Activated CD4-positive, CD25-positive, alpha-beta regulatory T cell treated with anti-CD3 and anti-CD28 coated beads, Interleukin-2, amount 50 U/mL, for 16 hours (primary cell): Measurements from ENCODE around the gene IKBKE.
A peak's percentile ranks its signal among the peaks of the same experiment; 100 is the strongest.

Experiments
- DNase-seq: peaks from one replicate; pipeline ENCODE4 v3.0.0-alpha.2; 2020; ENCODE audit warnings: low read depth, low spot score

IKBKE gene

DNA sequence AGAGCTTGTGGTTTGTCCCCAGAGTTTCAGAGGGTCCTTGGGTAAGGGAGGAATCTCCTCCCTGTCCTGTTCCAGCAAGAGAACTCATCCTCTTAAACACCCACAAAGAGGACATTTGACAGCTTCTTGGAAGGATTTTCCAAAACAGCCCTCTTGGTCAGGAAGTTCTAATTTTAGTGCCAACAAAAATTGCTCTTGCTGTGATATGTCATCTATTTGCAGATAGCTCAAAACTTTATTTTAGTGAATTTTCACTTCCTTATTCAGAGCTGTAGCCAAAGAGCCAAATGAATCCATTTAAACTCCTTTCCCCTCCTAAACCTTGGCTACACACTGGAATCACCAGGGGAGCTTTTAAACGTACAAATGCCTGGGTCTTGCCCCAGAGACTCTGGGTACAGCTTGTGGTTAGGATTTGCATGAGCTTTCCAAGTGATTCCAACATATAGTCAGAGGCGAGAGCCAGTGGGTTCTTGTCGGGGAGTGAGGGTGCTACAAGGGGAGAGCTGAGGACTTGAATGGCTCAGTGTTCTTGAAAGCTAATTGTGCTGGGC, 25.3 kb downstream of the IKBKE start:
- no peak for DNase-seq

DNA sequence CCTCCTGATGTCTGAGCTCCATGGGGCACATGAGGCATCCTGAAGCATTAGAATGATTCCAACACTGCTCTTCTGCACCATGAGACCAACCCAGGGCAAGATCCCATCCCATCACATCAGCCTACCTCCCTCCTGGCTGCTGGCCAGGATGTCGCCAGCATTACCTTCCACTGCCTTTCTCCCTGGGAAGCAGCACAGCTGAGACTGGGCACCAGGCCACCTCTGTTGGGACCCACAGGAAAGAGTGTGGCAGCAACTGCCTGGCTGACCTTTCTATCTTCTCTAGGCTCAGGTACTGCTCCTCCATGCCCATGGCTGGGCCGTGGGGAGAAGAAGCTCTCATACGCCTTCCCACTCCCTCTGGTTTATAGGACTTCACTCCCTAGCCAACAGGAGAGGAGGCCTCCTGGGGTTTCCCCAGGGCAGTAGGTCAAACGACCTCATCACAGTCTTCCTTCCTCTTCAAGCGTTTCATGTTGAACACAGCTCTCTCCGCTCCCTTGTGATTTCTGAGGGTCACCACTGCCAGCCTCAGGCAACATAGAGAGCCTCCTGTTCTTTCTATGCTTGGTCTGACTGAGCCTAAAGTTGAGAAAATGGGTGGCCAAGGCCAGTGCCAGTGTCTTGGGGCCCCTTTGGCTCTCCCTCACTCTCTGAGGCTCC, 26.0 kb downstream of the IKBKE start:
- no peak for DNase-seq

DNA sequence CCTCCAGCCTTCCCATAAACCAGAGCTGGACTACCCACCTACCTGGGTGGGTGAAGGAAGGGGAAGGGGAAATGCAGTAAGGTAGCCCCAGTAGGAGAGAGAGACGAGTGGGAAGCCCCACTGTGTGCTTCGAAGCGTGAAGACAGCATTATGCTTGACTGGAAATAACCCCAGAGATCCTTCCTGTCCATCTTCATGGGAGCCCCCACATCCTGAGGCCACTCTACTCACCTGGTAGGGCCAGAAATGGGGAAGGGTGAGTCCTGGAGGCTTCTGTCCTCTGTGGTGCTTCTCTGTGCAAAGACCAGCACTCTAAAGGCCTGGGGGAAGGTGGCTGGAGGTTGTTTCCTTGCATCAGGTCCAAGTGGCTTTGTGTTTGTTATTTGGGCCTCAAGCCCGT, 27.1 kb downstream of the IKBKE start:
- DNase-seq = no peak

DNA sequence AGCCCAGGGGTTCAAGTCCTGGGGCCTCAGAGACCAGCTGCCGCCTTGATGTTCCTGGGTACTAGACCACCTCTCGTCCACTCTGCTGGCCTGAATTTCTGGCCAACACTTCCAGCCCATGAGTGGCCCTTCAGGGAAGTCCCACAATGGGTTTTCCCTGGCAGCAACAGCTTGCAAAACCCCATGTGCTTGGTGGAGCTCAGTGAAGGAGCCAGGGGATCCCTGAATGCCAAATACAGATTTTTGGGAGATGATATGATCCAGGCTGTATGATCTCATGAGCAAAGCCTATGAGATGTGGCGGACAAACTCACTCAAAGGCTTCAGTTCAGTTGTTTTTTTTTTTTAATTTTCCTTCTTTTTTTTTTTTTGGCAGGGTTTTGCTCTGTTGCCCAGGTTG, 27.5 kb downstream of the IKBKE start:
- no peak for DNase-seq

DNA sequence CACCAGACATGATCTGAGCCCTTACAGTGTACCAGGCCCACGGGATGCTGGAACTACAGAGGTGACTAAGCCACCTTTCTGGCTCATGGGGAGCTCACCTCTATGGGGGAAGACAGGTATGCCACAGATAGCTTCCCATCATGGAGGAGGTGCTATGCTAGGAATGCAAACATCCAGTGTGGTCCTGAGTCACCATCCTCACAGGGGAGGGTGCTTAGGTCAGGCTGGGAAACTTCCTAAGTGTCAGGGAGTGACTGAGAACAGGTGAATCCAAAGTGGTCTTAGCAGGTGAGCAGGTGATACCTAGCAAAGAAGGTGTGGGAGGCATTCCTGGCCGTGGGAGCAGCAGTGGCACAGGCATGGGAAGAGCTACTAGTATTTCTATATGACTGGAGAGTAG, 28.4 kb downstream of the IKBKE start:
- DNase-seq = no peak

DNA sequence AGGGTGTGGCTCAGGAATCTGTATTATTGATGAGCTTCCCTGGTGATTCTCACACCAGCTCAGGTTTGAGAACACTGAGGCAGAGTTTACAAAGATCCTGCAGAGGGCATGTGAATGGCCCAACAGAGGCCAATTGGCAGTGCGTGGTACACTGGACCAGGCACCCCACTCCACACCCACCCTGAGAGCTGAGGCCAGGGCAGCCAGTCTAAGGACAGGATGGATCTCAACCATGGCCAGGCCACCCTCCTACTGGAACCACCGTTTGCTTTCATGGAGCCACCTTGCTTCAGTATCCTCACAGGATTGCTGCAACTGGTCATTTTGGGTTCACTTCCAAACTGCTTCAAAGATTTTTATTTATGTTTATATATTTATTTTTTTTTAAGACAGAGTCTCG, 29.8 kb downstream of the IKBKE start:
- no peak for DNase-seq

DNA sequence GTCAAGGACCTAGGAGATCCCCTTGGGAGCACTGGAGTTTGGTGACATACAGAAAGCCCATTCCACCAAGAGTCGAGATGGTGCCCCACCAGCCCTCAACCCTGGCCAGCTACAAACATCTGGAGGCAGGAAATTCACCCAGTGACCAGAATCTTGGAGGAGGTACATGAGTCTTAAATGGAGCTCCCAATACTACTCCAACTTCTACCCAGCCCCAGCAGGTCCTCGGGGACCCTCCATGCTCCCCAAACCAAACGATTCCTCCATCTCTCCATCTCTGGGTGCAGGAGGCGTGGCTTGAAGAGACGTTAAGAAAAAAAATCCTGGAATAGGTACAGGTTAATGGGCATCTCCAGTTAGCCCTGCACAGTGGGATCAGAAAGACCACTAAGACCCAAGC, 31.6 kb downstream of the IKBKE start:
- no peak for DNase-seq

DNA sequence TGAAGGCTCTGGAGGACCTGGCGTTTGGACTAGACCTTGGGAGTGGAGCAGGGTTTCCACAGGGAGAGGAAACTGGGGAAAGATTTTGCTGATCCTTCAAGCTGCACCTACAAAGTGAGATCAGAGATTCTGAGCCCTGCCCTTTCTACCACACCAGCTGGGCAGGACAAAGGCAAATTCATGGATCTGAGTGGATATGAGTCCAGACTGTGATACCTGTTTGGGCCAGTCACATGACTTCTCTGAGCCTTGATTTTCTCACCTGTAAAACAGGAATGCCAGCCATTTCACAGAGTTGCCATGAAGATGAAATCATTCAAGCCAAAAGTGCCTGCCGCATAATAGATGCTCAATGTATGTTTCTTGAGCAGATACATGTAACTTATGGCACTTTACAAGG, 32.1 kb downstream of the IKBKE start:
- DNase-seq = no peak

DNA sequence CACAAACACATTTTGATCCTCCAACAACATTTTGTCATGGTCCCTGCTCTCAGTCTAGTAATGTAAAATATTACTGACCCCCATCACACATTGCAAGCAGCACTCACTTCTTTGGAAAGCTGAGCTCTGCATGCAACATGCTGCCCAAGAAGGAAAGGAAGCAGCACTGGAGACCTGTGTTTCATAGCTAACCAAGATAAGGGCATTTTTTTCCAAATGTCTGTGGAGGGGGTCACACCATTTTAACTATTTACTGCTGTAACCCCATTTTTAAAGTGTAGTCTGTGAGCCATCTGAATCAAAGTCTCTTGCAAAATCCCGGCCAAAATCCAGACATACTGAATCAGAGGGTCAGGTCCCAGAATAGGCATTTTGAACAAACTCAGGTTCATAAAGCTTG, 32.5 kb downstream of the IKBKE start:
- no peak for DNase-seq

DNA sequence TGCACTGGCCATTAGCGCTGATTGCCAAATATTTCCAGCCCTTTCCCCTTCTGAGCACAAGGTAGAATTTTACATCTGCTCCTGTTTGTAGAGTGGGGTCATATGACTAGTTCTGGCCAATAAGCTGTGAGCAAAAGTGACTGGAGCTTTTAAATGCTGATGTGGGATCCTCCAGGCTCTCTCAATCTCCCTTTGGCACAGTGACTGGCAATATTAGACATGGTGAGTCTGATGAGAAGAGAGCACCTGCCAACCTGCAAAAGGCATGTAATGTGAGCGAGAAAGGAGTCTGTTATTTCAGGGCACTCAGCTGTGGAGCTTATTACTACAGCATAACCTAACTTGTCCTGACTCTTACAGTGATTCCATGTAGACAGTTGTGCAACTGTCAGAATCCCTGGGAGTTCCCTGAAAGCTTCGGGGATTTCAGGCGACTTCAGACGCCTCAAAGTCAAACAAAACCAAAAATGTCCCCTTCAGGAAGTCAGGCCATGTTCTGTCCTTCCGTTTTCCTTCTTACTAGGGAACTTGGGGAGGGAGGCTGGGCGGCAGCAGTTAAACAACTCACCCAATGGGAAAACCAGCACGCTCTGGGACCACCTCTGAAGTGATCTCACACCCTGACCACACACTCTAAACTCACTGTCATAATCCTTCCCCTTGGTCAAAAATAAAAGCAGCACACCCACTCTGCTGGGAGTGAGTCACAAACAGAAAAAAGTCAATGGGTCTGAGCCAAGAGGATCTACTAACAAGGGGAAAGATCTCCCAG, 33.5 kb downstream of the IKBKE start:
- no peak for DNase-seq

DNA sequence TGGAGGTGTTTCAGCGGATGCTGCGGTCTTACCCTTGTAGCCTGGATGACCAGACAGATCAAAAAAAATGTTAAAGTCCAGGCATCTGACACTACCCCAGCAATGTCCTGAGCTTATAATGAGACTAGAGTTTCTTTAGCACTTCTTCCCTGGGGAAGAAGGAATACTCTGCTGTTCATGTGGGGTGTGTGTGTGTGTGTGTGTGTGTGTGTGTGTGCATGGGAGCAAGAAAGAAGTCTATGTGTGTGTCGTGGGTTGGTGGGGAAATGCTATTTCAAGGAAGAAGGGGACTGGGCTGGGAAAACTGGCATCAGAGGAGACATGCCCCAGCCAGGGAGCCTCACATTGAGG, 34.1 kb downstream of the IKBKE start:
- no peak for DNase-seq

DNA sequence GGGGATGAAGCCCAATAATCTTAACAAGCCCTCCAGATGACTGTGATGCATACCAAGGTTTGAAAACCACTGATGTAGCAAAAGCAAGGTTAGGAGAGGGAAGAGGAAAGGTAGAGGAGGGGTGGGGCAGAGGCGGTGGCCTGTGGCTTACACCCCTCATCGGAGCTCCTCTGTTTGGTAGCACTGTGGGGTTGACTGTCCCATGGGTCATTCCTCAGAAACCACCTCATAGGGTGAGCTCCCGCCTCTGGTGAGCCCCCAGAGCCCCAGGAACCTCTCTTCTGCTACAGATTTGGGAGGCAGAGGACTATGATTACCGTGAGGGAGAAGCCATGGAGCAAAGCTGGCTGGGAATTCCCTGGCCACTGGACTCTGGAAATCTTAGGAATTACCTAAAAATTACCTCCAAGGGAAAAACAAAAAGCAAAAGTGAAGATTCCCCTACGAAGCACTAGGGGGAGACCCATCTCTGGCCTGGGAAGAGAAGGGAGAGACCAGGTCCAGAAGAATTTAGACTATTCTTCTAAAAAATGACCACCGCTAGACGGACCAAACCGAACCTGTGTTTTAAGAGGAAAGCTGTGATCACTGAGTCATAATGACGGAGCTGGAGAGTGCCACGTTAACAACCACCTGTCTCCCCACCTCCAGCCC, 35.6 kb downstream of the IKBKE start:
- DNase-seq = no peak

DNA sequence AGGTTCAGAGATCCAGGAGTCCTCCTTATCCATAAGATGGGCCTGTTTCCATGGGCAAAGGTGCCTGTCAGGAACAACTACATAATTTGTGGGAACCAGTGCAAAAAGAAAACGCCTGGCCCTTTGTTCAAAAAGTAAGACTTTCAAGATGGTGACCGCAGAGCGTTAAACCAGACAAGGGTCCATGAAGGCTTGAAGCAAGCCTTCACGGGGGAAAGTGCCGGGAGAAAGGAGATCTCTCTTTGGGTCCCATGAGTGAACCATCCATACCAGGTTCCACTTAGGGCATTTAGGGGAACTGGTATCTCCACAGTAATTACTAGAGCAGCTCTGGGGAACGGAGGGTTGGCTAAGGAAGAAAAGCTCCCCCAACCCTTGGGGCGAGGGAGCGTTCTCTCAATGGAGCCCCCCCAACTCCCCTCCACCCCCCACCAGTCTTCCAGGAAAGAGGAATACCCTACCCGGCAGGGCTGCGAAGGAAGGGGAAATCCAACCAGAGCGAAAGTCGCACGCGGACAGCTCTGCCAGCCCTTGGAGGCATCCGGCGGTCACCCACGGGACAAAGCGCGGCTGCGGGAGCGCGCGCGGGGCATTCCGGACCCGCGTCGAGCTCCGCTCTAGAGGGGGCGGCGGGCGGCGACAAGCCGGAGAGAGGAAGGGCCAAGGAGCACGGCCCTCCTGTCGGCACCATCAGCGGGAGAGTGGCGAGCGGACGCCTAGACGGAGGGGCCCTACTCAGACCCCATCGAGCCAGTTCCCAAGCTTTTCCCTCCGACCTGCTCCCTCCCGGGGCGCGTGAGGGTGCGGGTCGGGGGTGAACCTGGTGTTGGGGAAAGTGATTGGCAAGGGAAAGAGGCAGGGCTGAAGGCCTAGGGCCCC, 36.4 kb downstream of the IKBKE start:
- no peak for DNase-seq

DNA sequence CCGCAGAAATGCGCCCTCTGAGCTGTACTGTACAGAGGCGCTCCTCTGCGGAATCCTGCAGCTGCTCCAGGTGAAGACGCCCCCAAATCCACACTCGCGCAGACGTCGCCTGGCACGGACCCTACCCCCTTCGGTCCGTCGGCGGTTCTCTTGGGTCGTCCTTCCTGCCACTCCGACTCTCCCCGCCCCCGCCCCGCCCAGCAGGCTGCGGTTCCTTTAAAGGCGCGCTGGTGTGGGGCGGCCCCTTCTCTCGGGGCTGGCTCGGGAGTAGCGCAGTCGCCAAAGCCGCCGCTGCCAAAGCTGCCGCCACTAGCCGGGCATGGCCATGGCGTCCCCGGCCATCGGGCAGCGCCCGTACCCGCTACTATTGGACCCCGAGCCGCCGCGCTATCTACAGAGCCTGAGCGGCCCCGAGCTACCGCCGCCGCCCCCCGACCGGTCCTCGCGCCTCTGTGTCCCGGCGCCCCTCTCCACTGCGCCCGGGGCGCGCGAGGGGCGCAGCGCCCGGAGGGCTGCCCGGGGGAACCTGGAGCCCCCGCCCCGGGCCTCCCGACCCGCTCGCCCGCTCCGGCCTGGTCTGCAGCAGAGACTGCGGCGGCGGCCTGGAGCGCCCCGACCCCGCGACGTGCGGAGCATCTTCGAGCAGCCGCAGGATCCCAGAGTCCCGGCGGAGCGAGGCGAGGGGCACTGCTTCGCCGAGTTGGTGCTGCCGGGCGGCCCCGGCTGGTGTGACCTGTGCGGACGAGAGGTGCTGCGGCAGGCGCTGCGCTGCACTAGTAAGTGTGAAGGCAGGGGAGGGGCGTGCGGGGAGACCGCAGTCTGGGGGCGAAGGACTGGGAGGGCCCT, 37.2 kb downstream of the IKBKE start, which contains the start of gene RASSF5:
Gene RASSF5, plus strand, starts transcription at position 248 of the 846 bp plus-strand sequence. Its CDS starts 72 bp downstream, at position 320.
- DNase-seq = peak; percentile 41

DNA sequence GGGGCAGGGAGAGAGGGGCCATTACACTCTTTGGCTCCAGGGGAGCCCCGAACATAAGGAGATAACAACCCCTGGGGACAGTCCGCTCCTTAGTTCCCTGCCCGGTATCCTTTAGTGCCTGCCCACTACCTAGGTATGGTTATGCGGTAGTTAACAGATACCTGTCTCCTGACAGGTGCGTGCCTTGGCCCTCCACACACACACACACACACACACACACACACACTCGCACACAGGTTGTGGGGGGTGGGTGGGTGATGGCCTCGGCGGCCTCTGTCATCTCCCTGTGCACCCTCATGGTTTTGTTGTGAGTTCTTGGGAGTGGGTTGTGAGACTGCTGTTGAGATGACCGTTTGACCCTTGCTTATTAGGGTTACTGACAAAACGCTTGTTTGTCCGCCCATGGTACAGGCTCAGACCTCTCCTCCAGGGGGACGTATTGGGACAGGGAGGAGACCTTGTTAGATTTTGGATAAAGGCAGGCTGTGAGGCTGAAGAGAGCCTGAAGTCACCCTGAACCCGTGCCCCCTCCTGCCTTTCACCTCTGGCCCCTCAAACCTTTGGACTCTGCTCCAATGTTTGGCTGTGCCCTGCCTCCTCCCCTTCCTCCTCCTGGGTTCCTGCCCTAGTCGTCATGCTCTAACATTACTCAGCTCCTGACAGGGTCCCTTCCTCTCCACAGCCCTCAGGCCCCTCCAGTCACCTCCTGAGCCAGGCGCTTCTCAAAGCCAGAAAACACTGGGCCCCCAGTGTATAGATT, 38.0 kb downstream of the IKBKE start:
- no peak for DNase-seq

DNA sequence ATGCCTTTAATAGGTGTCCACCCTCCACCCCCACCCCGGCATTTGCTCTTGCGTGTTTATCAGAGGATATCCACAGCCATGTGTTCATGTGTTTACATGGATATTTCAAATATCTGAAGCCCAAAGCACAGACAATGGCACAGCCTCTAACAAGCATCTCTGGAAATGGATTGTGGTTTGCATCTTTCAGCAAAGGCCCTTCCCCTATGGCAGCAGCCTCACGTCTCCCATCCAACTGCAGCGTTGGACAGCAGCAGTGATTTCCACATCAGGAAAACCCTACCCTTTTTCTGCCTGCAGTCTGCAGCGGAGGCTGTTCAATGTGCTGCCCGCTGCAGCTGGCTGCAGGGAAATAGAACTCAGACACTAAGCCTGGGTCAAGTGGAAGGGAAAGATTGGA, 38.7 kb downstream of the IKBKE start:
- no peak for DNase-seq

DNA sequence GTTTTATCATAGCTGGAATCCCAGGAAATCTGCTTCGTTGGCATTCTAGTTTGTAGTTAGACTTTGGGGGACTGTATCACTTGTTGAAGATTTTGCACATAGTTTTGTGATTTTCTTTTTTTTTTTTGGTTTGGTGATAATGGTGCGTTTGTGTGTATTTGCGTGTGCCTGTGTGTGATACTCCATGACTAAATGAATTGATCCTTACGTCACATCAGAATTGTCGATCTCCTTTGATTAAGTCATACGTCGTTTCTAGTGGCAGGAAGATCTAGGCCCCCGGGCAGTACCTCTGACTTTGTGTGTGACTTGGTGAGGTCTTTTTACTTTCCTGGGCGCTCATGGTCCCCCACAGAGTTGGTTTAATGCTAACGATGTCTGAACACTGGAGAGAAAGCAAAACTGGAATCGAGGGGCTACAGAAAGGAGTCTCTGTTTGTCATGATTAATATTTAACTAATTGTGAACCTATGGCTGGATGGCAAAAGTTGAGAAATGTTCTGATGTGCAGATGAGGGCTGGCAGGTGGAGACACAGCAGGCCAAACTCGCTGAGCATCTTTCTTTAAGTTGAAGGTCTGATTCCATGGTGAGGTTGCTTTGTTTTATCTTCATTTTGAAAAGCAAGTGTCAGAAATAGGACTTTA, 39.5 kb downstream of the IKBKE start:
- DNase-seq = no peak

DNA sequence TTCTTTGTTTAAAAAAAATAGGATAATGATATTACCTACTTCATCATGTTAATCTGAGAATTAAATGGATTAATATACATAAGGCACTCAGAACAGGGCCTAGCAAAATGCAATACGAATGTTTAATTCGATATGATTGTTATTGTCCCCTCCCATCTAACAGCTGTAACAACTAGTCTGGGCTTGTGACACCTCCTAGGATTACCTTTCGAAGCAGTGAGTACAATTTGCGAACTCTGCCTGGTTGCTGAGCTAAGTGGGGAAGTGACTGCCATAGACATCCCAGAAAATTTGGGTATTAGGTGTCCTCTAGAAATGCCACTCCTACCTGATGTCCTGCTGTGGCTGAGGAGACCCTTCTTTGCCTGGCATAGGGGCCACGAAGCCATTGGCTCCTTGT, 40.1 kb downstream of the IKBKE start:
- no peak for DNase-seq

DNA sequence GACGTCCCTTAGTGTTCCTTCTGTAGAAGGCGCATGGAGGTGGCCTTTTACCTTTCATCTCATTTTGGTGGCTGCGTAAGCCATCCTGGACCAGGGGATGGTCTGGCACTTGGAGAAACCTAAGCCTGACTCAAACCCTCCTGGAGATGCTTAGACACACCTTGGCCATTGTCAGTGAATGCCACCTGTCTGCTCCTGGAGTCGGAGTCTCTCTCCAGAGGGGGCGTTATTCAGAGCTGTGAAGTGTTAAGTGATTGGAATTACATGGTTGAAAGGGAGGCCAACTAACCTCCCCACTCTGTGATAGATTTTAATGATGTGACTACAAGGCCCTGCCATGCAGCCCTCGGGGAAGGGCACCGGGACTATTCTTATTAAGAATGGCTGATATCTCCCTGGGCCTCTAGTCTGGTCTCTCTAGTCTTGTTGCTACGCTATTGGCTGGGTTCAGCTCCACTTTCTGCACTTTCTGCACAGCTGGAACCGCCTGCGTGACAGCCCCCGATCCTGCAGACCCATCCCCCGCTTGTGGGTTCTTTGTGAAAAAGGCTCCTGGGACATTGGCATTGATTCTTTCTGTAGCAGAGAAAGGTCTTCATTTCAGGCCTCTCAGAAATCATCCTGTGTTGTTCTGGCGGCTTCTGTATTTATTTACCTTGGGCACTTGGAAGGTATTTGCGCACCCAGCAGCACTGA, 41.2 kb downstream of the IKBKE start:
- no peak for DNase-seq
